AG09309 (cell line): ENCODE results near the gene DLG2.

ENCODE experiments used
- DNase-seq: peaks from one replicate; pipeline ENCODE4 v3.0.0-alpha.2; 2010; ENCODE audit warnings: low read depth
- H3K4me3 ChIP-seq: 2 replicates; pipeline ENCODE4 v1.5.1; 2011; ENCODE audit warnings: mild to moderate bottlenecking, low read depth, low read length, moderate library complexity; ENCODE audit not compliant: control insufficient read depth
- TF ChIP-seq, protein P1 (sequence below): IDR thresholded peaks from 2 replicates; pipeline ENCODE4 v1.5.1; 2011; ENCODE audit warnings: mild to moderate bottlenecking, low read depth, low read length, inconsistent platforms; ENCODE audit not compliant: insufficient read depth, control insufficient read depth; ENCODE audit errors: missing control alignments

DLG2 gene

DNA sequence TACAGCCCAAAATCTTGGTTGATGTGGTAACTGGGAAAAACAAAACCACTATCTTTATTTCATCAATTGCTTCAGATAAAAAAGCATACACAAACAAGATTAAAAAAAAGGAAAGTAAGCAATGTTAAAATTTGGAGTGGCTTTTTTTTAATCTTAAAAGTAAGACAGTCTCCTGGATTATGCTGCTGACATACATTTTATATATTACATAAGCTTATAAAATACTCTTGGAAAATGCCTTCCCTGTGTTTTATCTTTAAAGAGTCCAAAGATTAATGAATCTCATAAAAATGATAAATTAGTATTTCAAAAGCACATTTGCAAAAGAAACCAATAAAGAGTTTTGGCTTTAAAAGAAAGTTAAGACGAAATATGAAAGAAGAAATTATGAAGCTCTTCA, 132.7 kb downstream of the DLG2 start:
- no peak overlapping the region for H3K4me3 ChIP-seq
- DNase-seq = no peak
- TF ChIP-seq, protein P1, sequence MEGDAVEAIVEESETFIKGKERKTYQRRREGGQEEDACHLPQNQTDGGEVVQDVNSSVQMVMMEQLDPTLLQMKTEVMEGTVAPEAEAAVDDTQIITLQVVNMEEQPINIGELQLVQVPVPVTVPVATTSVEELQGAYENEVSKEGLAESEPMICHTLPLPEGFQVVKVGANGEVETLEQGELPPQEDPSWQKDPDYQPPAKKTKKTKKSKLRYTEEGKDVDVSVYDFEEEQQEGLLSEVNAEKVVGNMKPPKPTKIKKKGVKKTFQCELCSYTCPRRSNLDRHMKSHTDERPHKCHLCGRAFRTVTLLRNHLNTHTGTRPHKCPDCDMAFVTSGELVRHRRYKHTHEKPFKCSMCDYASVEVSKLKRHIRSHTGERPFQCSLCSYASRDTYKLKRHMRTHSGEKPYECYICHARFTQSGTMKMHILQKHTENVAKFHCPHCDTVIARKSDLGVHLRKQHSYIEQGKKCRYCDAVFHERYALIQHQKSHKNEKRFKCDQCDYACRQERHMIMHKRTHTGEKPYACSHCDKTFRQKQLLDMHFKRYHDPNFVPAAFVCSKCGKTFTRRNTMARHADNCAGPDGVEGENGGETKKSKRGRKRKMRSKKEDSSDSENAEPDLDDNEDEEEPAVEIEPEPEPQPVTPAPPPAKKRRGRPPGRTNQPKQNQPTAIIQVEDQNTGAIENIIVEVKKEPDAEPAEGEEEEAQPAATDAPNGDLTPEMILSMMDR = no peak

DNA sequence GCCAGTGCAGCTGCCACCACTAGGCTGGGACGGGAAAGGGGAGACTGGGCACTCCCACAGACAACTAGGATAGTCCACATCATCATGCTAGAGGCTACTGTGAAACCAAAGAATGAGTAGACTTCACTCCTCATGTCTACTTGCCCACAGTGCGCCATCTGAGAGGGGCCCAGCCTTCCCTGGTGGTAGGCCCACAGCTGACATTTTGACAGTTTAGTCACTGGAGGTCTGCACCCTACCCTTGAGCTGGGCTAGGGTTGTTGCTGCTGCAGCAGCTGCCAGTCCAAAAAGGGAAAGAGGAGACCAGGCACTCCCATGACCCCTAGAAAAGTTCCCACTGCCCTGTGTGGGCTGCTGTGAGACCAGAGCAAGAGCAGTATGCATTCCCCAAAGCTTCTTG, 141.2 kb downstream of the DLG2 start:
- DNase-seq = no peak
- no peak overlapping the region for H3K4me3 ChIP-seq
- TF ChIP-seq, protein P1 = no peak

DNA sequence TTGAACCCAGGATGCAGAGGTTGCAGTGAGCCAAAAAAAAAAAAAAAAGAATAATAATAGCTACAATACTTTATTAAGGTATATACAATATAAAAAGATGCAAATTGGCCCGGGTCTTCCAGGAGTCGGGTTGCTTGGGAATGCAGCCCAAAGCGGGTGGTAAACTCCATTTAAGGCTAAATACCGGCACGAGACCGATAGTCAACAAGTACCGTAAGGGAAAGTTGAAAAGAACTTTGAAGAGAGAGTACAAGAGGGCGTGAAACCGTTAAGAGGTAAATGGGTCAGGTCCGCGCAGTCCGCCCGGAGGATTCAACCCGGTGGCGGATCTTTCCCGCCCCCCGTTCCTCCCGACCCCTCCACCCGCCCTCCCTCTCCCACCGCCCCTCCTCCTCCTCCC, 143.3 kb downstream of the DLG2 start:
- TF ChIP-seq, protein P1 = no peak
- no peak overlapping the region for H3K4me3 ChIP-seq
- peak; percentile 11 for DNase-seq

DNA sequence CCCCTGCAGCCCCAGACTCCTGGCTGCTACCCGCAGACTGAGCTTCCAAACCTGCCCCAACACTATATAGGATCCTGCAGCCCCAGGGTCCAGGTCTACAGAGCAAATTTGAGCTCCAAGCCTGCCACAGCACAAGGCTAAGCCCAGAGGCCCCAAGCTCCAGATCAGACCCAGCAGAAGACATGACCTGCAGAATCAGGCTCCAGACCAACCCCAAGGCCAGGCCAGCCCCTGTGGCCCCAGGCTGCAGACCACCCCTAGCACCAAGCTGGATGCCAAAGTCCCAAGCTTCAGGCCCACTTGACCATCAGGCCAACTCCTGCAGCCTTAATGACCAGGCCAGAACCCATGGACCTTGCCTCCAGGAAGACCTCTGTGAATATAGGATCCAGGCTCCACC, 145.3 kb downstream of the DLG2 start:
- no peak for DNase-seq
- H3K4me3 ChIP-seq = no peak overlapping the region
- TF ChIP-seq, protein P1 = no peak

DNA sequence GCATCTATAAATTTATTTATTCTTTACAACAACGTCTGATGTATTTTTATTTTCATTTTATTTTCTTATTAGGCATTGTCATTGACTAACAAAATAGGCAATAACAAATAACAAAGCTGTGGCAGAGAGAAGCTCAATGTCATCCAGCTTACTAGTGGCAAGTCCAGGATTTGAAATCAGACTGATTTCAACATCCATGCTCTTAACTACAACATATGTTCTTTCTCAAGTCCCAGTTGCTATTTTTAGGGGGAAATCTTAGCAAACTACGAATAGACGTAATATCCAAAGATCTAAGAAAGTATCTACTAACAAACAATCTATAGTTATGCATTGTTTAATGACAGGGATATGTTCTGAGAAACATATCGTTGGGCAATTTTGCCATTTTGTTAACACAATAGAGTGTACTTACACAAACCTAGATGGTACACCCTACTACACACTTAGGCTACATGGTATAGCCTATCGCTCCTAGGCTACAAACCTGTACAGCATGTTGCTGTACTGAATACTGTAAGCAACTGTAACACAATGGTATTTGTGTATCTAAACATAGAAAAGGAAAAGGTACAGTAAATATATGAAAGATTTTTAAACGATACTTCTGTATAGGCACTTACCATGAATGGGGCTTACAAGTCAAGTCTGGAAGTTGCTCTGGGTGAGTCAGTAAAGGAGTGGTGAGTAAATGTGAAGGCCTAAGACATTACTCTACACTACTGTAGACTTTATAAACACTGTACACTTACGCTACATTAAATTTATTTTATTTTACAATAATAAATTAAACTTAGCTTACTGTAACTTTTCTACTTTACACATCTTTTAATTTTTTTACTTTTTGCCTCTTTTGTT, 151.3 kb downstream of the DLG2 start:
- TF ChIP-seq, protein P1 = no peak
- no peak overlapping the region for H3K4me3 ChIP-seq
- no peak for DNase-seq

DNA sequence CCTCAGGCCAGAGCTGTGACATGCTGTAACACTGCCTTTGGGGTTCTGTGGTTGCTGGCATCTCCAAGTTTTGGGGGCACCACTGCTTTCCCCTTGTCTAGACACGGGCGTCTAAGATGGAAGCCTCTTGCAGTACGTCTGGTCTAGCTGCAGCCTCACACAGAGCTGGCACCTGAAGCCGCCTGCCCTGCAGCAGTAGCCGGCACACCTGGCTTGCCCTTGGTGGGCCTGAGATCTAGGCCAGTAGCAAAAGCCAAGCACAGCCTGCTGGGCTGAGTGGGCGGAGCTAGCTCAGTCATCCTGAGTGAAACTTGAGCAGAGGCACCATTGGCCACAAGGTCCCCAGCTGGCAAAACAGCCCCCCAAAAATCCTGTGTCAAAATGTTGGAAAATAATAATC, 154.2 kb downstream of the DLG2 start:
- TF ChIP-seq, protein P1 = no peak
- H3K4me3 ChIP-seq = no peak overlapping the region
- no peak for DNase-seq
